H1 (cell line): ENCODE measurements around the gene ANLN. TPM values are rescaled to one million over a fixed set of nuclear protein-coding genes. Genes with fewer than 3 reads are reported as not detected.

Source experiments
- polyA plus RNA-seq, 7 experiments: library from polyadenylated mRNA; depleted of rRNA in 3 of 7; stranded (reverse) in 5 of 7; unstranded in 2 of 7; fragments of >200 nt in 5 of 7; fragments of 200-250 nt in 2 of 7; gene quantifications; 1 replicate in 5 of 7; 2 replicates in 1 of 7; 4 replicates in 1 of 7; pipeline versions ENCODE4 v1.2.1 to v1.2.3, GENCODE V29; 2011 to 2013; ENCODE audit warnings: missing spikeins in 2 of 7, mixed read lengths in 2 of 7
- total RNA-seq: library from RNA; stranded (reverse); fragmentation: NEBNext Ultra II Directional; extraction: Animal tissue kit (Norgen Biotek cat#: 25700); gene quantifications from 2 replicates; pipeline ENCODE4 v1.2.1, GENCODE V29; 2021

The ANLN gene
- total and polyA plus RNA-seq, 2 of the 8 experiments (the other 6 are each of a cell fraction or from before 2014, with no cell fraction given): 18.5 to 90.1 TPM

Other genes starting within 250 kb of the ANLN start
- 5.7 and 7.8 TPM in 2 replicates for gene EEPD1, start 236.6 kb upstream of the ANLN start, total RNA-seq
- gene EEPD1, start 236.6 kb upstream of the ANLN start, polyA plus RNA-seq (2011; rRNA removed): 3.1 and 5.5 TPM in 2 replicates